HG02852 (cell line): ENCODE measurements around the gene CATSPER1.
"Not testable (repeated sequence)": the region's sequence is repeated elsewhere in the genome, so short reads cannot be mapped to it uniquely, and the experiment has no call there.

Experiments used
- ATAC-seq: cut with Tn5 transposase; IDR thresholded peaks from one replicate; pipeline ENCODE4 v1.9.1; 2021; ENCODE audit warnings: mild to moderate bottlenecking, moderate library complexity; ENCODE audit not compliant: unreplicated experiment

The CATSPER1 gene

GRCh38 chr11:66020618-66021357 lies 5.5 kb downstream of the CATSPER1 start:
- ATAC-seq, result no peak

- ATAC-seq, result no peak
These were observed 6.1 kb downstream of the CATSPER1 start for GRCh38 chr11:66020212-66020611.

DNA sequence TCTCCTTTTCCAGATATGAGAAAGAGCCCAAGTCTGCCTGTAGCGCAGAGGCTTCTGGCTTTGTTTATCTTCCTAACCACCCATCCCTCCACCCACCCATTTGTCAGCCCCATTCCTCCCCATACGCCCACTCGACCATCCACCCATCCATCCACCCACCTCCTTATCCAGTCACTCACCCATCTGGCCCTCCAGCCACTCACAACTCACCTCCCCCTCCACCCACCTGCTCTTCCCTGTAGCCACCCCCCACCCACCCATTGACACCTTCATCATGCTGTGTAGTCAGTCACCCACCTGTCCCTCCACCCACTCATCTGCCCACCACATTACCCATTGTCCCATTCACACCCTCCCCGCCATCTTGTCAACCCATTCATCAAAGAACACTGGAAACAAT lies 9.0 kb downstream of the CATSPER1 start:
- no peak for ATAC-seq

DNA sequence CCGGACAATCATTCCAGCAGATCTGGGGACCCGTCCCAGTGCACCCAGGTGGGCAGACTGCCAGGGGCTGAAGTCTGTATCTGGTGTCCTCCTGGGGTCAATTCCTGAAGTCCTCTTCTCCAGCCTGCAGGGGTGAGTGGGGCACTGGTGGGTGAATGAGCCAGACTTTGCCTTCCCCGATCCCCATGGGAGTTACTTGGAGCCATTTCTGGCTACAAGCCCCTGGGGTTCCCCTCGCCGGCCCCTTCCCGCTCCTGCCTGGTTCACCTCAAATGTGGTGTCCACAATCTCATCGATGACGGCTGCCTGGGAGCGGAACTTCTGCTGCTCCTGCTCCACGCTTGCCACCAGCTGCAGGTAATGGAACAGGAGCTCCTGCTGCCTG lies 9.5 kb downstream of the CATSPER1 start:
- ATAC-seq, result no peak

DNA sequence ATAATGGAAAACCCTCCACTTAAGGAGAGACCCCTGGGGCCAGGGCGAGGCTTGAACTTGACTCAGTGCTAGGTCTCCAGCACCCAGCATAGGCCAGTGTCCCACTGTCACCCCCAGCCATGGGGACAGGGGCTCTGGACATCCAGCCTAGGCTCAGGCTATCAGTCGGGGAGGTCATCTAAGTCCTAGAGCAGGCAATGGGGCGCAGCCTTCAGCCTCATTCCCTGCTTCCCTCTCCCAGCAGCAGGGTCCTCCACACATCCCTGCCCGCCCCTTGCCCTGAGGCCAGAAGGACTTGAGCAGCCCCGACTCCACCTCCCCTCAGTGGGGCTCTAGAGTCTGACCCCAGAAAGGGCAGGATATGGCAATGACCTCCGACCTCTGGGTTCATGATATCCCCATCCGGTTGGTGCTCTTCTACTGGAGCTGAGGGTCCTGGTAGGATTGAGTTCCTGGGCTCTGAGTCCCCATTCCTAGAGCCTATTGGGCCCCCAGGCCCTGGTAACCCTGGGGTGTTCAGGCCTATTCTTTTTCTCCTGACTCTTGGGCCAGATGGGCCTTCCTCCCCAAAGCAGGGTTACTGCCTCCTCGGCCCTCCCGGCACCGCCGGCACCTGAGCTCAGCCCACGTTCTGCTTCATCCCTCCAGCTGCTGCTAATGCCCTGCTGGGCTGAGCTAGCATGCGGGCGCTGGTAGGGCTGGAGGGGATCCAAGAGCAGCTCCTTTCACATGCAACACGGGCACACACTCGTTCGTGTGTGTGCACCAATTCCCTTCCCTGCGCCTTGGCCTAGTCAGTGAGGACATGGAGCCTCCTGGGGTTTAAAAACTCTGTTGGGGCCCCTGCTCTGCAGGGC lies 10.1 kb downstream of the CATSPER1 start:
- ATAC-seq, result no peak

- ATAC-seq, result no peak
These were observed 10.8 kb downstream of the CATSPER1 start for GRCh38 chr11:66015454-66015881.

- no peak for ATAC-seq
These were observed 11.3 kb downstream of the CATSPER1 start for GRCh38 chr11:66014804-66015453.

GRCh38 chr11:66013762-66014100 lies 12.5 kb downstream of the CATSPER1 start:
- no peak for ATAC-seq

- ATAC-seq, result no peak
These were observed 13.1 kb downstream of the CATSPER1 start for GRCh38 chr11:66012946-66013761.

DNA sequence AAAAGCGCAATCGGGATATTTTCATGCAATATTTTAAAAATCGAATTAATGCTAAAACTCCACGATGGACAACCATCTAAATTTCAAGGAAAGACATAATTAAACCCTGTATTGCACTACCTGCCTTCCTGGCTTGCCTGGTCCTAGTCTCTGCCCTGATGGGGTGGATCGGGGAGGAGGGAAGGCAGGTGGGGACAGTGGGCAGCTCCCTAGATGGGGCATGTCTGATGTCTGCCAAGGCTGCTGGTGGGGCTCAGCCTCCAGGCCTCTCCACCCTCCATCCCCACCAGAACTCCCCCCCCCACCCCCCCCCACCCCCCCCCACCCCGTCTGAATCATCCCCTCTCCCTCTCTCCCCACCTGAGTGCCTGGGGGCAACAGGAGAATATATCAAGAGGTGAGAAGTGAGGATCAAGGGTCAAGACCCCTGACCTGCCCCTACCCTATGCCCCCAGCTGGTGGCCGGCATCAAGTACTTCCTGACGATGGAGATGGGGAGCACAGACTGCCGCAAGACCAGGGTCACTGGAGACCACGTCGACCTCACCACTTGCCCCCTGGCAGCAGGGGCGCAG lies 13.8 kb downstream of the CATSPER1 start:
- ATAC-seq, result no peak

GRCh38 chr11:66011785-66012303 lies 14.4 kb downstream of the CATSPER1 start, which contains the start of gene CST6:
CST6 (plus strand) TSS chr11:66012008; CDS start chr11:66012045, 37 bp downstream.
- ATAC-seq, result no peak

GRCh38 chr11:66011239-66011784 lies 15.0 kb downstream of the CATSPER1 start:
- no peak for ATAC-seq

- ATAC-seq, result not testable (repeated sequence)
These were observed 16.2 kb downstream of the CATSPER1 start for GRCh38 chr11:66010036-66010435.

- ATAC-seq, result no peak
These were observed 17.7 kb downstream of the CATSPER1 start for GRCh38 chr11:66008468-66009101.

DNA sequence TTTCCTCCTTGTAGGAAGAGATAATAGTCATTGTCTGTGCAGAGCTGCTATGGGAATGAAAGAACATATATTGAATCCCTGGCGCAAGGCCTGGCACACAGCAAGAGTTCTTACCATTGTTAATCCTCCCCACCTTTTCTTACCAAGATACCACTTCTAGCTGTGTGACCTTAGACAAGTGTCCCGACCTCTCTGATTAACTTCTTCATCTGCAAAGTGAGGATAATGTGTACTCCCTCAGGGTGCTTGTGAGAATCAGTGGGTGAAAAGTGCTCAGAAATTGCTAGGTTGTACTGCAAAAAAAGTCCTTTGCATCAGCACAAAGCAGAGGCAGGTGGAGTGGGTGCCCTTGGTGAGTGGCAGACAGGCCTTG lies 18.2 kb downstream of the CATSPER1 start:
- ATAC-seq, result no peak

GRCh38 chr11:66007201-66007634 lies 19.1 kb downstream of the CATSPER1 start:
- no peak for ATAC-seq

- no peak for ATAC-seq
These were observed 19.4 kb downstream of the CATSPER1 start for GRCh38 chr11:66006891-66007176.

GRCh38 chr11:66006134-66006890 lies 20.0 kb downstream of the CATSPER1 start:
- ATAC-seq, result no peak

- ATAC-seq, result no peak
These were observed 22.1 kb downstream of the CATSPER1 start for GRCh38 chr11:66004186-66004585.
